GM13976 (cell line): Measurements from ENCODE around the gene ANO1.
"Not testable (repeated sequence)": the region's sequence is repeated elsewhere in the genome, so short reads cannot be mapped to it uniquely, and the experiment has no call there.

Source experiments
- DNase-seq: peaks from one replicate; pipeline ENCODE4 v3.0.0; 2012; ENCODE audit warnings: low spot score
- in situ Hi-C: fragments of 300-500 bp; cut with MboI; formaldehyde crosslinking; loops from one replicate; pipeline ENCODE4 v1.12.0; 2022; ENCODE audit warnings: low sequenced_read_pairs, mixed read lengths, inconsistent platforms; ENCODE audit not compliant: unreplicated experiment
- TF ChIP-seq, protein P1 (sequence below): IDR thresholded peaks from 2 replicates; pipeline ENCODE4 v1.5.1; 2012; ENCODE audit warnings: borderline replicate concordance, mild to moderate bottlenecking; ENCODE audit not compliant: insufficient read depth; ENCODE audit errors: extremely low read depth, missing control alignments, control extremely low read depth

Gene ANO1

DNA sequence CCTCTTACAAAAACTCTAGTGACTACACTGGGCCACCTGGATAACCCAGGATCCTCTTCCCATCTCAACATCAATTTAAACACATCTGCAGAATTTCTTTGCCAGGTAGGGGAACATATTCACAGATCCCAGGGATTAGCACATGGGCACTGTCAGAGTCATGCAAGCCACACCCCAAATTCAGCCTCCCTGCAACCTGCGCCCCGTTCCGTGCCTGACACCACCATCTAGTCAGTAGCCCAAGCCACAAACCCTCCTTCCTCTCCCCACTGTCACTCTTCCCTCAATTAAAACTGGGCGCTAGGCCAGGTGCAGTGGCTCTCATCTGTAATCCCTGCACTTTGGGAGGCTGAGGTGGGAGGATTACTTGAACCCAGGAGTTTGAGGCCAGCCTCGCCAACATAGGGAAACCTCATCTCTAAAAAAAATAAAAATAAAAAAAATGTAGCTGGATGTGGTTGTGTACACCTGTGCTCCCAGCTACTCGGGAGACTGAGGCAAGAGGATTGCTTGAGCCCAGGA is 131.3 kb downstream of the ANO1 start:
- in situ Hi-C loops: no loop called here
- no peak for DNase-seq
- TF ChIP-seq, protein P1, sequence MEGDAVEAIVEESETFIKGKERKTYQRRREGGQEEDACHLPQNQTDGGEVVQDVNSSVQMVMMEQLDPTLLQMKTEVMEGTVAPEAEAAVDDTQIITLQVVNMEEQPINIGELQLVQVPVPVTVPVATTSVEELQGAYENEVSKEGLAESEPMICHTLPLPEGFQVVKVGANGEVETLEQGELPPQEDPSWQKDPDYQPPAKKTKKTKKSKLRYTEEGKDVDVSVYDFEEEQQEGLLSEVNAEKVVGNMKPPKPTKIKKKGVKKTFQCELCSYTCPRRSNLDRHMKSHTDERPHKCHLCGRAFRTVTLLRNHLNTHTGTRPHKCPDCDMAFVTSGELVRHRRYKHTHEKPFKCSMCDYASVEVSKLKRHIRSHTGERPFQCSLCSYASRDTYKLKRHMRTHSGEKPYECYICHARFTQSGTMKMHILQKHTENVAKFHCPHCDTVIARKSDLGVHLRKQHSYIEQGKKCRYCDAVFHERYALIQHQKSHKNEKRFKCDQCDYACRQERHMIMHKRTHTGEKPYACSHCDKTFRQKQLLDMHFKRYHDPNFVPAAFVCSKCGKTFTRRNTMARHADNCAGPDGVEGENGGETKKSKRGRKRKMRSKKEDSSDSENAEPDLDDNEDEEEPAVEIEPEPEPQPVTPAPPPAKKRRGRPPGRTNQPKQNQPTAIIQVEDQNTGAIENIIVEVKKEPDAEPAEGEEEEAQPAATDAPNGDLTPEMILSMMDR: no peak

DNA sequence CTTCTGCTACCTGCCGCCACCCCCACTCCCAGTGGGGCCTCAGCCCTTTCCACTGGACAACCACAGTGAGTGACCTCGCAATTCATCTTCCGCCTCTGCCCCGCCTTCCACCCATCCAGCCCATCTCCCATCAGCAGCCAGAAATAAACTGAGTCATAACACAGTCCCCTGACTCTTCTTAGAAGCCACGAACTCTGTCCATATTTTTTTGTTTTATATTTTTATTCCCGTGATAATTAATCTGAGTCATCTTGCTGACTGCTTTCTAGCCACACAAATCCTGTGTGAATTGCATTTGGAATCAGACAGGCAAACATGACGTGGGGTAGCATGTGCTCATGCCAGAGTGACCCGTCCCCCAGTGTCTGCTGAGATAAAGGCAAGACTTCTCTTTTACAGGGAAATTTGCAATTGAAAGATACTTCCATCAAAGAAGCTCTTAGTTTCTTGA is 132.0 kb downstream of the ANO1 start:
- no peak for DNase-seq
- TF ChIP-seq, protein P1: no peak
- in situ Hi-C loops: no loop called here

DNA sequence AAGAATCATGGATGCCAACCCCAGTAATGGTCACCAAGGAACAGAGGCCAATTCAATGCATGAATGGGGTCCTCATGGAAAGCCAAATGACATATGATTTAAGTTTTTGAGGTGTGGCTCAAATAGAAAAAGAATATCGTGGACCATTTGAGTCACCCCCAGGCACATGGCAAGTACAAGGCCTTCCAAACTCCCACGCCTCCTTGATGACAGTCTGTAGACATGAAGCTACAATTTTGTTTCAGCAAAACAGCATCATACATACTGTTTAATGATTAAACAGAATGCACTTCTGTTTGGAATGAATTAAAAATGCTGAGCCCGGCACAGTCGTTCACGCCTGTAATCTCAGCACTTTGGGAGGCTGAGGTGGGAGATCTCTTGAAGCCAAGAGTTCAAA is 132.4 kb downstream of the ANO1 start:
- in situ Hi-C loops: no loop called here
- DNase-seq: no peak

DNA sequence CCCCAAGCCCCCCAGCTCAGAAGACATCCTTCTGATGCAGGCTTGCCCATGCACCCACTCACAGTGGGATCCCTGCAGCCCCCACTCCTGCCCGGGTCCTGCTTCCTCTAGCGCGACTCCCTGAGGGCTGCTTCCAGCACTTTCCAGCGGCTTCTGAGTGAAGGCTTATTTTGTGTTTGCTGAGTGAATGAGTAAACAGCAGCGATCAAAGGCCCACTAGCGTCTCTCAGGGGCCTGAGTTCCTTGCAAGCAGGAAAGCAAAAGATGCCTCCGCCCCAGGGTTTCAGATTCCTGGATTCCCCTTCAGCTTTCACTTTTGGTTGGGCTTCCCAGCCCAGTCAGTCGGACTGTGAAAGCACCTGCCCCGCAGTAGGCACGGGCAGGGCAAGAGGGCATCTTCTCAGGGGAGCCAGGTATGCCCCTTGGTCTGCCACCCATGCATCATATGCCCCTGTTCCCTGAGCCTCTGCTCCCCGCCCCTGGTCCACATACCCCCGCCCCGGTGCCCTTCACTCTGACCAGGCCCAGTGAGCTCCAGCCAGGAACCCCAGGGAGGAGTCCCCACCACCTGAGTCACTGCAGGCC is 134.2 kb downstream of the ANO1 start:
- TF ChIP-seq, protein P1: no peak
- in situ Hi-C loops: no loop called here
- DNase-seq: no peak

More for the DNA sequence above, 132.4 kb downstream of the ANO1 start:
- TF ChIP-seq, protein P1: no peak

DNA sequence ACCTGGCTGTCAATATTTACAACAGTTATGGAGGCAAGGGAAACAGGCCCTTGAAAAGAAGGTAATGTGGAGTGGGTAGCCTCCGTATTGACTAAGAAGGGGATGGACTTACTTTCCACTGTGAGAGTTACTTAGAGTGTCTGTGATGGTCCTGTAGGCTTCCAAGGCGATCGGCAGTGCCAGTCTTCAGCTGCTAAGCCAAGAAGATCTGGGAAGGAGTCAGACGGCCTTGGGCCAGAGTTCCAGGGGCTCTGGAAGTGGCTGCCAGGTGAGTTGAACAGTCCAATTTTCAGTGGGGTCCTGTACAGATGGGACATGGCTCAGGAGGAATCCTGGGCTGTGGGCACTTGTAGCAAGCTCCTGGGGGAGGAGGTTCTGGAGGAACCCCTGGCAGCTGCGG is 139.3 kb downstream of the ANO1 start:
- in situ Hi-C loops, DNase-seq: not testable (repeated sequence)

DNA sequence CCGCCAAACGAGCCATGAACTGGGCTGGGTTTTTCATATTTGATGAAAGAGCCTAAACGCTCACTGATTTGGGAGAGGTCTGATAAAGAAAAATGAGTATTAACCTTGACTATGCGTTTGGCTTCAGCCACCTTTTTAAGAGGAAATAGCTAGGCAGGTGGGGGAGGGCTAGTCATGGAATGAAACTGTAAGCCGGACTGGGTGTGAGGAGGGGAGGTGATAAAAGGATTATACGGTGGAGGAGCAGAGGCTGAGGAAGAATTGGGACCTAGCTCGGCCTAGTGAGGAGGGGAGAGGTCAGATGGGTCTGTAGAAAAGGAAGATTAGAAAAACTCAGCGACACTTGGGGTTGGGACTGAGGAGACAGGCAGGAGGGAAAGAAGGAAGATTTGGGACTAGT is 140.0 kb downstream of the ANO1 start:
- DNase-seq, in situ Hi-C loops: not testable (repeated sequence)

DNA sequence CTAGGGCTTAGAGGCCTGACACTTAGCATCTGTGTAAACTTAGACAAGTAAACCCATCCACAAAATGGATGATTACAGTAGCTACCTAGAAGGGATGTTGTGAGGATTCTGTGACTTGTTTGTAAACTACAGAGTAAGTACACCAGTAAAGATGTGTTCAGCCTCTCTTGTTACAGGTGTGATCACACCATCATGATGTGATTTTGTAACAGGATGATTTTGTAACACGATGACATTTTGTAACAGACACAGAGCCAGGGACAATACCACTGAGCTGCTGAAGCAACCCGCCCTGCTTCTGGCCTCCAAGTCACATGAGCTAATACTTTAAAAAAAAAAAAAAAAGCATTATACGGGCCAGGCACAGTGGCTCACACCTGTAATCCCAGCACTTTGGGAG is 142.0 kb downstream of the ANO1 start:
- in situ Hi-C loops: no loop called here

More for the DNA sequence above, 142.0 kb downstream of the ANO1 start:
- TF ChIP-seq, protein P1: no peak
- DNase-seq: no peak
